Dendritic cell treated with granulocyte-macrophage colony-stimulating factor and Interleukin-4, amounts not matched to agents 40 ng/mL and 50 ng/mL, for 4 days (primary cell): Measurements from ENCODE around the gene TMSB4X.
"Not testable (repeated sequence)": the region's sequence is repeated elsewhere in the genome, so short reads cannot be mapped to it uniquely, and the experiment has no call there.

Experiments used
- H3K27ac Mint-ChIP-seq: one replicate; pipeline ENCODE4 v1.8.0; 2022; ENCODE audit warnings: mild to moderate bottlenecking, mixed read lengths
- H3K27me3 Mint-ChIP-seq: one replicate; pipeline ENCODE4 v1.8.0; 2022; ENCODE audit warnings: mild to moderate bottlenecking, mixed read lengths
- H3K36me3 Mint-ChIP-seq: one replicate; pipeline ENCODE4 v1.8.0; 2022; ENCODE audit warnings: low read depth, mixed read lengths
- H3K4me1 Mint-ChIP-seq: one replicate; pipeline ENCODE4 v1.8.0; 2022; ENCODE audit warnings: low read depth, mixed read lengths
- H3K4me3 Mint-ChIP-seq: one replicate; pipeline ENCODE4 v1.8.0; 2022; ENCODE audit warnings: mild to moderate bottlenecking, moderate library complexity, mixed read lengths
- H3K9me3 Mint-ChIP-seq: one replicate; pipeline ENCODE4 v1.8.0; 2022; ENCODE audit warnings: mixed read lengths
- intact Hi-C: fragments of 100-400 bp; cut with micrococcal nuclease; formaldehyde crosslinking; loops from one replicate; pipeline ENCODE4 v1.15.0; 2022

Gene TMSB4X

GRCh38 chrX:12974796-12975669, at the start of gene TMSB4X:
Gene TMSB4X (plus strand): TSS chrX:12975110.
- Mint-ChIP-seq H3K4me3 (peak within 1 kb of the TSS; percentile 98), H3K9me3 (no peaks in the 10 kb centered on the region), H3K27me3 (no peaks in the 10 kb centered on the region), H3K36me3 (peaks cover 42% of the 10 kb centered on the region), H3K4me1 (peaks cover 44% of the 10 kb centered on the region), H3K27ac (peak within 1 kb of the TSS; percentile 93)
- intact Hi-C loops = loop anchor here (2.0 to 5.0 kb wide), 3 partner anchors 18 to 117 kb away; no protein-coding TSS in a partner anchor

- intact Hi-C loops = no loop called here
- Mint-ChIP-seq H3K4me1 (peaks cover 22% of the 10 kb centered on the region), H3K27me3 (no peaks in the 10 kb centered on the region), H3K4me3 (no peak overlapping the region), H3K9me3 (peaks cover 5% of the 10 kb centered on the region), H3K27ac (peak overlapping the region; percentile 75), H3K36me3 (no peaks in the 10 kb centered on the region)
Measured at GRCh38 chrX:12929701-12930100, 45.2 kb upstream of the TMSB4X start.

GRCh38 chrX:12930150-12930549, 44.8 kb upstream of the TMSB4X start:
- no peaks in the 10 kb centered on the region for H3K27me3 Mint-ChIP-seq
- H3K36me3 Mint-ChIP-seq = no peaks in the 10 kb centered on the region
- peaks cover under 1% of the 10 kb centered on the region for H3K9me3 Mint-ChIP-seq
- H3K4me1 Mint-ChIP-seq = peaks cover 22% of the 10 kb centered on the region
- no peak overlapping the region for H3K4me3 Mint-ChIP-seq
- intact Hi-C loops = no loop called here
- peak overlapping the region; percentile 75 for H3K27ac Mint-ChIP-seq

GRCh38 chrX:12932244-12932643, 42.7 kb upstream of the TMSB4X start:
- H3K27ac Mint-ChIP-seq = no peak overlapping the region
- no peak overlapping the region for H3K4me3 Mint-ChIP-seq
- no peaks in the 10 kb centered on the region for H3K36me3 Mint-ChIP-seq
- H3K27me3 Mint-ChIP-seq = no peaks in the 10 kb centered on the region
- H3K9me3 Mint-ChIP-seq = no peaks in the 10 kb centered on the region
- intact Hi-C loops = no loop called here
- H3K4me1 Mint-ChIP-seq = peaks cover 22% of the 10 kb centered on the region

GRCh38 chrX:12934850-12935249, 40.1 kb upstream of the TMSB4X start:
- Mint-ChIP-seq H3K27me3 (no peaks in the 10 kb centered on the region), H3K36me3 (no peaks in the 10 kb centered on the region), H3K9me3 (no peaks in the 10 kb centered on the region), H3K4me1 (peaks cover 10% of the 10 kb centered on the region), H3K4me3 (no peak overlapping the region), H3K27ac (no peak overlapping the region)
- intact Hi-C loops = no loop called here

GRCh38 chrX:12936947-12937346, 38.0 kb upstream of the TMSB4X start:
- no peaks in the 10 kb centered on the region for H3K27me3 Mint-ChIP-seq
- intact Hi-C loops = no loop called here
- H3K4me1 Mint-ChIP-seq = no peaks in the 10 kb centered on the region
- no peak overlapping the region for H3K27ac Mint-ChIP-seq
- H3K9me3 Mint-ChIP-seq = no peaks in the 10 kb centered on the region
- H3K4me3 Mint-ChIP-seq = no peak overlapping the region
- no peaks in the 10 kb centered on the region for H3K36me3 Mint-ChIP-seq

GRCh38 chrX:12940471-12940870, 34.4 kb upstream of the TMSB4X start:
- H3K27me3 Mint-ChIP-seq, H3K36me3 Mint-ChIP-seq, H3K4me3 Mint-ChIP-seq, intact Hi-C loops, H3K9me3 Mint-ChIP-seq: not testable (repeated sequence)
- Mint-ChIP-seq H3K27ac (peak overlapping the region; percentile 10), H3K4me1 (peaks cover 24% of the 10 kb centered on the region)

GRCh38 chrX:12943592-12943991, 31.3 kb upstream of the TMSB4X start:
- H3K9me3 Mint-ChIP-seq, H3K27me3 Mint-ChIP-seq, H3K4me3 Mint-ChIP-seq, intact Hi-C loops, H3K36me3 Mint-ChIP-seq: not testable (repeated sequence)
- Mint-ChIP-seq H3K27ac (peak overlapping the region; percentile 54), H3K4me1 (peaks cover 33% of the 10 kb centered on the region)

GRCh38 chrX:12944452-12944851, 30.5 kb upstream of the TMSB4X start:
- H3K27me3 Mint-ChIP-seq, H3K4me3 Mint-ChIP-seq, H3K27ac Mint-ChIP-seq, H3K9me3 Mint-ChIP-seq, intact Hi-C loops, H3K36me3 Mint-ChIP-seq: not testable (repeated sequence)
- H3K4me1 Mint-ChIP-seq = peaks cover 40% of the 10 kb centered on the region

GRCh38 chrX:12945494-12945893, 29.4 kb upstream of the TMSB4X start:
- H3K36me3 Mint-ChIP-seq = no peaks in the 10 kb centered on the region
- H3K9me3 Mint-ChIP-seq = no peaks in the 10 kb centered on the region
- no peak overlapping the region for H3K4me3 Mint-ChIP-seq
- no peak overlapping the region for H3K27ac Mint-ChIP-seq
- intact Hi-C loops = loop anchor here (5.0 kb wide), 1 partner anchor 62 kb away; no protein-coding TSS in a partner anchor
- peaks cover 49% of the 10 kb centered on the region for H3K4me1 Mint-ChIP-seq
- no peaks in the 10 kb centered on the region for H3K27me3 Mint-ChIP-seq

- Mint-ChIP-seq H3K4me3 (no peak overlapping the region), H3K4me1 (peaks cover 57% of the 10 kb centered on the region), H3K27me3 (no peaks in the 10 kb centered on the region), H3K36me3 (no peaks in the 10 kb centered on the region), H3K9me3 (no peaks in the 10 kb centered on the region), H3K27ac (no peak overlapping the region)
- intact Hi-C loops = loop anchor here (5.0 kb wide), 1 partner anchor 61 kb away; no protein-coding TSS in a partner anchor
Measured at GRCh38 chrX:12946406-12946805, 28.5 kb upstream of the TMSB4X start.

GRCh38 chrX:12946838-12947544, 27.9 kb upstream of the TMSB4X start:
- no peaks in the 10 kb centered on the region for H3K27me3 Mint-ChIP-seq
- intact Hi-C loops = loop anchor here (5.0 kb wide), 1 partner anchor 60 kb away; no protein-coding TSS in a partner anchor
- H3K4me1 Mint-ChIP-seq = peaks cover 62% of the 10 kb centered on the region
- peak overlapping the region; percentile 50 for H3K27ac Mint-ChIP-seq
- H3K4me3 Mint-ChIP-seq = peak overlapping the region; percentile 9
- no peaks in the 10 kb centered on the region for H3K9me3 Mint-ChIP-seq
- H3K36me3 Mint-ChIP-seq = no peaks in the 10 kb centered on the region

GRCh38 chrX:12947545-12948235, 27.2 kb upstream of the TMSB4X start:
- intact Hi-C loops = loop anchor here (5.0 kb wide), 1 partner anchor 60 kb away; no protein-coding TSS in a partner anchor
- Mint-ChIP-seq H3K27ac (peak overlapping the region; percentile 50), H3K4me1 (peaks cover 58% of the 10 kb centered on the region), H3K36me3 (no peaks in the 10 kb centered on the region), H3K4me3 (no peak overlapping the region), H3K9me3 (no peaks in the 10 kb centered on the region), H3K27me3 (no peaks in the 10 kb centered on the region)

GRCh38 chrX:12948495-12948894, 26.4 kb upstream of the TMSB4X start:
- H3K27ac Mint-ChIP-seq = no peak overlapping the region
- no peak overlapping the region for H3K4me3 Mint-ChIP-seq
- peaks cover 50% of the 10 kb centered on the region for H3K4me1 Mint-ChIP-seq
- H3K9me3 Mint-ChIP-seq = no peaks in the 10 kb centered on the region
- intact Hi-C loops = loop anchor here (5.0 kb wide), 1 partner anchor 59 kb away; no protein-coding TSS in a partner anchor
- H3K27me3 Mint-ChIP-seq = no peaks in the 10 kb centered on the region
- no peaks in the 10 kb centered on the region for H3K36me3 Mint-ChIP-seq
